Measurements from ENCODE around the gene UNK.
"Not testable (repeated sequence)": the region's sequence is repeated elsewhere in the genome, so short reads cannot be mapped to it uniquely, and the experiment has no call there.

Gene UNK

GRCh38 chr17:75861927-75862317 is 77.3 kb downstream of the UNK start:
- no peak for DNase-seq (ENCODE audit: low read depth)
- TF ChIP-seq CTCF (IDR thresholded peaks at IDR 0.05; ENCODE audit: insufficient read depth, low read depth, low read length, missing control alignments), result no peak
- no peak overlapping the region for H3K4me3 ChIP-seq (ENCODE audit: low read length)

- DNase-seq (ENCODE audit: low read depth), result peak; percentile 71
- no peak for TF ChIP-seq CTCF (IDR thresholded peaks at IDR 0.05; ENCODE audit: insufficient read depth, low read depth, low read length, missing control alignments)
- no peak overlapping the region for H3K4me3 ChIP-seq (ENCODE audit: low read length)
Measured at GRCh38 chr17:75864448-75864871, 79.9 kb downstream of the UNK start.

GRCh38 chr17:75864887-75865286 is 80.3 kb downstream of the UNK start:
- H3K4me3 ChIP-seq (ENCODE audit: low read length), result not testable (repeated sequence)
- DNase-seq (ENCODE audit: low read depth), result peak; percentile 59

- DNase-seq (ENCODE audit: low read depth); H3K4me3 ChIP-seq (ENCODE audit: low read length): not testable (repeated sequence)
Measured at GRCh38 chr17:75865404-75866188, 81.0 kb downstream of the UNK start.

- H3K4me3 ChIP-seq (ENCODE audit: low read length); DNase-seq (ENCODE audit: low read depth): not testable (repeated sequence)
Measured at GRCh38 chr17:75868730-75869281, 84.2 kb downstream of the UNK start.

- peak; percentile 63 for DNase-seq (ENCODE audit: low read depth)
- no peak for TF ChIP-seq CTCF (IDR thresholded peaks at IDR 0.05; ENCODE audit: insufficient read depth, low read depth, low read length, missing control alignments)
- H3K4me3 ChIP-seq (ENCODE audit: low read length), result no peak overlapping the region
Measured at GRCh38 chr17:75869282-75870141, 84.9 kb downstream of the UNK start.

GRCh38 chr17:75870228-75870627 is 85.6 kb downstream of the UNK start:
- not testable (repeated sequence) for DNase-seq (ENCODE audit: low read depth); H3K4me3 ChIP-seq (ENCODE audit: low read length)

GRCh38 chr17:75872434-75873351 is 88.1 kb downstream of the UNK start:
- TF ChIP-seq CTCF (IDR thresholded peaks at IDR 0.05; ENCODE audit: insufficient read depth, low read depth, low read length, missing control alignments), result no peak
- DNase-seq (ENCODE audit: low read depth), result peak; percentile 86
- H3K4me3 ChIP-seq (ENCODE audit: low read length), result no peak overlapping the region
